ENCODE results near the gene LYVE1.

LYVE1 gene

GRCh38 chr11:10520562-10520961 is 47.9 kb downstream of the LYVE1 start:
- DNase-seq (ENCODE audit: low read depth), result no peak

- no peak for DNase-seq (ENCODE audit: low read depth)
Measured at GRCh38 chr11:10519630-10520029, 48.8 kb downstream of the LYVE1 start.

- DNase-seq (ENCODE audit: low read depth), result no peak
Measured at GRCh38 chr11:10518891-10519290, 49.6 kb downstream of the LYVE1 start.

- DNase-seq (ENCODE audit: low read depth), result no peak
Measured at GRCh38 chr11:10518123-10518522, 50.3 kb downstream of the LYVE1 start.

- no peak for DNase-seq (ENCODE audit: low read depth)
Measured at GRCh38 chr11:10515418-10515817, 53.0 kb downstream of the LYVE1 start.

- no peak for DNase-seq (ENCODE audit: low read depth)
Measured at GRCh38 chr11:10514709-10515108, 53.8 kb downstream of the LYVE1 start.

GRCh38 chr11:10514202-10514601 is 54.3 kb downstream of the LYVE1 start:
- DNase-seq (ENCODE audit: low read depth), result no peak

- no peak for DNase-seq (ENCODE audit: low read depth)
Measured at GRCh38 chr11:10511181-10511621, 57.3 kb downstream of the LYVE1 start.
